Measurements from ENCODE around the gene PRX. TPM values are rescaled to one million over a fixed set of nuclear protein-coding genes. Genes with fewer than 3 reads are reported as not detected.

The PRX gene
- polyA plus RNA-seq, 1 donor from 2014 or later = 0.20 TPM

- H3F3A ChIP-seq (ENCODE audit: insufficient read depth, low read length, poor library complexity, severe bottlenecking) = no peaks in the 10 kb centered on the region
- H3K4me2 ChIP-seq (ENCODE audit: low read length) = no peak overlapping the region
- H2AFZ ChIP-seq (ENCODE audit: low read depth, low read length) = no peak overlapping the region
- no peaks in the 10 kb centered on the region for H3K36me3 ChIP-seq (ENCODE audit: insufficient read depth, low read length)
- H3K27me3 ChIP-seq (ENCODE audit: insufficient read depth, low read depth, low read length) = no peaks in the 10 kb centered on the region
- no peak overlapping the region for H3K4me3 ChIP-seq (ENCODE audit: low read length)
- H3K9me2 ChIP-seq (ENCODE audit: insufficient read depth, low read length) = no peaks in the 10 kb centered on the region
- H3K9ac ChIP-seq (ENCODE audit: low read length) = no peak overlapping the region
- H3K79me2 ChIP-seq (replicated peaks; ENCODE audit: insufficient read depth, low read length) = no peaks in the 10 kb centered on the region
- H3K27ac ChIP-seq (ENCODE audit: low read length) = no peak overlapping the region
- H3K9me3 ChIP-seq (ENCODE audit: low read length) = no peaks in the 10 kb centered on the region
- H4K20me1 ChIP-seq (ENCODE audit: insufficient read depth) = no peaks in the 10 kb centered on the region
- no peak for TF ChIP-seq CTCF (IDR thresholded peaks at IDR 0.05; ENCODE audit: poor library complexity, severe bottlenecking)
- TF ChIP-seq TAF1 (IDR thresholded peaks at IDR 0.05; ENCODE audit: low read depth) = no peak
- TF ChIP-seq MXI1 (conservative IDR thresholded peaks at IDR 0.05; ENCODE audit: poor library complexity, severe bottlenecking) = no peak
- no peak for TF ChIP-seq SMC3 (conservative IDR thresholded peaks at IDR 0.05; ENCODE audit: poor library complexity)
- no peak for TF ChIP-seq RAD21 (conservative IDR thresholded peaks at IDR 0.05)
- no peak for TF ChIP-seq POLR2AphosphoS5 (IDR thresholded peaks at IDR 0.05)
Observed at GRCh38 chr19:40453151-40453735, 40.1 kb upstream of the PRX start.

GRCh38 chr19:40452016-40452415 is 38.8 kb upstream of the PRX start:
- Histone ChIP-seq H3K4me3 (ENCODE audit: low read length) (no peak overlapping the region), H3K27ac (ENCODE audit: low read length) (no peak overlapping the region), H4K20me1 (ENCODE audit: insufficient read depth) (no peaks in the 10 kb centered on the region), H3K9ac (ENCODE audit: low read length) (no peak overlapping the region), H3F3A (ENCODE audit: insufficient read depth, low read length, poor library complexity, severe bottlenecking) (no peaks in the 10 kb centered on the region), H2AFZ (ENCODE audit: low read depth, low read length) (no peak overlapping the region), H3K4me2 (ENCODE audit: low read length) (no peak overlapping the region), H3K9me3 (ENCODE audit: low read length) (no peaks in the 10 kb centered on the region), H3K79me2 (replicated peaks; ENCODE audit: insufficient read depth, low read length) (no peaks in the 10 kb centered on the region), H3K9me2 (ENCODE audit: insufficient read depth, low read length) (no peaks in the 10 kb centered on the region), H3K36me3 (ENCODE audit: insufficient read depth, low read length) (no peaks in the 10 kb centered on the region), H3K27me3 (ENCODE audit: insufficient read depth, low read depth, low read length) (no peaks in the 10 kb centered on the region)
- no peak for TF ChIP-seq REST (IDR thresholded peaks at IDR 0.05; ENCODE audit: borderline replicate concordance)
- no peak for TF ChIP-seq MXI1 (conservative IDR thresholded peaks at IDR 0.05; ENCODE audit: poor library complexity, severe bottlenecking)
- TF ChIP-seq TAF1 (IDR thresholded peaks at IDR 0.05; ENCODE audit: low read depth) = no peak
- TF ChIP-seq POLR2AphosphoS5 (IDR thresholded peaks at IDR 0.05) = no peak
- TF ChIP-seq CTCF (IDR thresholded peaks at IDR 0.05; ENCODE audit: poor library complexity, severe bottlenecking) = no peak
- no peak for TF ChIP-seq EZH2 (IDR thresholded peaks at IDR 0.05; ENCODE audit: borderline replicate concordance, insufficient read depth, low read length, poor library complexity, severe bottlenecking)
- no peak for TF ChIP-seq EP300 (conservative IDR thresholded peaks at IDR 0.05; ENCODE audit: poor library complexity, severe bottlenecking)
- no peak for TF ChIP-seq SMC3 (conservative IDR thresholded peaks at IDR 0.05; ENCODE audit: poor library complexity)
- no peak for TF ChIP-seq RAD21 (conservative IDR thresholded peaks at IDR 0.05)

Data from neural cell (in vitro differentiated cells).